DND-41 (cell line): ENCODE data around the gene ENDOG.

Source experiments
- ATAC-seq: fragments of 200-7000 bp; cut with Tn5 transposase; 3 replicates; pipeline ENCODE4 v1.9.1; 2021; ENCODE audit warnings: low read depth; ENCODE audit not compliant: insufficient read depth
- DNase-seq: peaks from one replicate; pipeline ENCODE4 v3.0.0-alpha.2; 2020
- H2AFZ ChIP-seq: 2 replicates; pipeline ENCODE4 v1.6.0; 2012; ENCODE audit warnings: low read depth, low read length
- H3K27ac ChIP-seq: 2 replicates; pipeline ENCODE4 v1.5.1; 2012; ENCODE audit warnings: low read length, inconsistent platforms
- H3K27me3 ChIP-seq: fragments of 200-600 bp; sonication (generic); 2 replicates; pipeline ENCODE4 v1.6.0; 2012; ENCODE audit warnings: low read length, mild to moderate bottlenecking, inconsistent platforms; ENCODE audit not compliant: insufficient read depth, poor library complexity
- H3K36me3 ChIP-seq: 2 replicates; pipeline ENCODE4 v1.5.1; 2012; ENCODE audit warnings: low read length, inconsistent platforms; ENCODE audit not compliant: insufficient read depth
- H3K4me1 ChIP-seq: 2 replicates; pipeline ENCODE4 v1.5.1; 2012; ENCODE audit warnings: mild to moderate bottlenecking, low read length; ENCODE audit not compliant: insufficient read depth
- H3K4me2 ChIP-seq: 2 replicates; pipeline ENCODE4 v1.6.0; 2012; ENCODE audit warnings: mild to moderate bottlenecking, moderate library complexity, low read length, inconsistent platforms; ENCODE audit not compliant: insufficient read depth
- H3K4me3 ChIP-seq, 2 experiments: fragments of 200-600 bp in 1 of 2; shearing (Covaris generic) in 1 of 2; 2 replicates each; pipeline ENCODE4 v1.5.1; 2012 to 2016; ENCODE audit warnings: inconsistent platforms in 2 of 2, low read length in 2 of 2, mild to moderate bottlenecking in 2 of 2, low read depth in 1 of 2, moderate library complexity in 1 of 2
- H3K79me2 ChIP-seq: 2 replicates; pipeline ENCODE4 v1.6.0; 2012; ENCODE audit warnings: low read length, inconsistent platforms; ENCODE audit not compliant: insufficient read depth
- H3K9ac ChIP-seq: 2 replicates; pipeline ENCODE4 v1.6.0; 2012; ENCODE audit warnings: low read depth, mild to moderate bottlenecking, inconsistent platforms, low read length, moderate library complexity
- H3K9me3 ChIP-seq: 2 replicates; pipeline ENCODE4 v1.5.1; 2012; ENCODE audit warnings: low read length, moderate library complexity, mild to moderate bottlenecking, inconsistent platforms; ENCODE audit not compliant: insufficient read depth, severe bottlenecking
- H4K20me1 ChIP-seq: 2 replicates; pipeline ENCODE4 v1.6.0; 2012; ENCODE audit warnings: low read length; ENCODE audit not compliant: insufficient read depth
- EZH2 ChIP-seq: IDR thresholded peaks from 3 replicates; pipeline ENCODE4 v1.6.1; 2012; ENCODE audit warnings: borderline replicate concordance, low read depth, mild to moderate bottlenecking, moderate library complexity, low read length, inconsistent platforms; ENCODE audit not compliant: severe bottlenecking
- TF ChIP-seq, protein P1 (sequence below): IDR thresholded peaks from 2 replicates; pipeline ENCODE4 v1.5.1; 2012; ENCODE audit warnings: borderline replicate concordance, low read length, moderate library complexity, mild to moderate bottlenecking; ENCODE audit not compliant: poor library complexity, severe bottlenecking; ENCODE audit errors: extremely low read depth

The ENDOG gene

DNA sequence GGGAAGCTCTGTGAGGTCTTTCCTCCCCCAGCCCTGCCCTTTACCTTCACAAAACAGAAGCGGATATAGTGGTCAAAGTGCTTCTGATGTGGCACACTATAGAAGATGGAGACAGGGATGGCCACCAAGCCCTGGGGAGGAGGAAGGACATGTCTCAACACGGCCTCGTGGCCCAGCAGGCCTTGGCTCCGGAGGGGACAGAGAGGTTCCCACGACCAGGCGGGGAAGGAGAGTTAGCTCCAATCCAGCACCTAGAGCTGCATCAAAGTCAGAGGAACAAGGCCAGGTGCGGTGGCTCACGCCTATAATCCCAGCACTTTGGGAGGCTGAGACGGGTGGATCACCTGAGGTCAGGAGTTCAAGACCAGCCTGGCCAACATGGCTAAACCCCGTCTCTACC lies 15.4 kb downstream of the ENDOG start:
- no peak for DNase-seq
- TF ChIP-seq, protein P1, sequence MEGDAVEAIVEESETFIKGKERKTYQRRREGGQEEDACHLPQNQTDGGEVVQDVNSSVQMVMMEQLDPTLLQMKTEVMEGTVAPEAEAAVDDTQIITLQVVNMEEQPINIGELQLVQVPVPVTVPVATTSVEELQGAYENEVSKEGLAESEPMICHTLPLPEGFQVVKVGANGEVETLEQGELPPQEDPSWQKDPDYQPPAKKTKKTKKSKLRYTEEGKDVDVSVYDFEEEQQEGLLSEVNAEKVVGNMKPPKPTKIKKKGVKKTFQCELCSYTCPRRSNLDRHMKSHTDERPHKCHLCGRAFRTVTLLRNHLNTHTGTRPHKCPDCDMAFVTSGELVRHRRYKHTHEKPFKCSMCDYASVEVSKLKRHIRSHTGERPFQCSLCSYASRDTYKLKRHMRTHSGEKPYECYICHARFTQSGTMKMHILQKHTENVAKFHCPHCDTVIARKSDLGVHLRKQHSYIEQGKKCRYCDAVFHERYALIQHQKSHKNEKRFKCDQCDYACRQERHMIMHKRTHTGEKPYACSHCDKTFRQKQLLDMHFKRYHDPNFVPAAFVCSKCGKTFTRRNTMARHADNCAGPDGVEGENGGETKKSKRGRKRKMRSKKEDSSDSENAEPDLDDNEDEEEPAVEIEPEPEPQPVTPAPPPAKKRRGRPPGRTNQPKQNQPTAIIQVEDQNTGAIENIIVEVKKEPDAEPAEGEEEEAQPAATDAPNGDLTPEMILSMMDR: no peak
- TF ChIP-seq EZH2: no peak
- ATAC-seq: no peak
- peaks cover 15% of the 10 kb centered on the region for H3K36me3 ChIP-seq
- no peak overlapping the region for H3K4me3 ChIP-seq
- H3K79me2 ChIP-seq: peaks cover 8% of the 10 kb centered on the region
- H3K27me3 ChIP-seq: no peaks in the 10 kb centered on the region
- H3K4me1 ChIP-seq: peaks cover 13% of the 10 kb centered on the region
- H4K20me1 ChIP-seq: no peaks in the 10 kb centered on the region
- H3K27ac ChIP-seq: no peak overlapping the region
- no peak overlapping the region for H2AFZ ChIP-seq
- H3K9me3 ChIP-seq: no peaks in the 10 kb centered on the region
- H3K4me2 ChIP-seq: no peak overlapping the region
- no peak overlapping the region for H3K9ac ChIP-seq

DNA sequence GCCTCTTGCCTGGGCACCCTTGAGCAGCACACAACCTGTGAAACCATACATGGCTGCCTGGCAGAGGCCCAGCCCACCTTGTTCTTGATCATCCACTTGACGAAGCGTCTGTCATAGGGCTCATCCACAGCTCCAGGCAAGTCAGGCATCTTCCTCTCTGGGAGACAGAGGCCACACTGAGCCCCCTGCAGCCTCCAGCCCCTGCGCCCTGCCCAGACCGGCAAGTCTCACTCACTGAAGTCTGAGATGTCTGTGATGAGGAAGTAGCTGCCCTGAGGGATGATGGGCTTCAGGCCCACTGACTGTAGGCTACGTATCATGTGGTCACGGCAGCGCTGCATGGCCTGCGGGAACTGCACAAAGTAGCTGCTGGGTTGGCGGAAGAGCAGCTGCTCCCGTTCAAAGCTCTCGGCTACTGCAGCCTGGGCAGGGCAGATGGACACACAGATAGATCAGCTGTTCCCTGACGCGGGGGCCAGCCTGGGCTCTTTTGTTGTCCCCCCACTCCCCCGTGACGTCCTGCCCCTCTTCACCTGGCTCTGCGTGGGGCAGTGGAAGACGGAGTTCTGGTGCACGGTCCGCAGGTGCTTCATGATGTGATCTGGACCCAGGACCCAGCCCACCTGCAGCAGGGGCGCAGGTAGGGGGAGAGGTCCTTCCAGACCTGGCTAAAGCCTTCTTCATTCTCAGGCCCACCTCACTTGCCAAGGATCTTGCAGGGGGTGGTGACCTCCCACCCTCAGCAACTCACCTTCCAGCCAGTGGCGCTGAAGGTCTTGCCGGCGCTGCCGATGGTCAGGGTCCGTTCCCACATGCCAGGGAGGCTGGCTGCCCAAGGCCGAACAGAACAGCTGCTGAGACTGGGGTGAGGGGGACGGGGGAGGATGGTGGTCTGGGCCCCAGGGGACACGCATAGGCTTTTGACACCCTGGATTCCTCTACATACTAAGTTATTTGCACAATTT lies 17.2 kb downstream of the ENDOG start:
- H3K36me3 ChIP-seq: peaks cover 15% of the 10 kb centered on the region; the same call in 1 of the 2 replicates
- no peaks in the 10 kb centered on the region for H4K20me1 ChIP-seq

DNA sequence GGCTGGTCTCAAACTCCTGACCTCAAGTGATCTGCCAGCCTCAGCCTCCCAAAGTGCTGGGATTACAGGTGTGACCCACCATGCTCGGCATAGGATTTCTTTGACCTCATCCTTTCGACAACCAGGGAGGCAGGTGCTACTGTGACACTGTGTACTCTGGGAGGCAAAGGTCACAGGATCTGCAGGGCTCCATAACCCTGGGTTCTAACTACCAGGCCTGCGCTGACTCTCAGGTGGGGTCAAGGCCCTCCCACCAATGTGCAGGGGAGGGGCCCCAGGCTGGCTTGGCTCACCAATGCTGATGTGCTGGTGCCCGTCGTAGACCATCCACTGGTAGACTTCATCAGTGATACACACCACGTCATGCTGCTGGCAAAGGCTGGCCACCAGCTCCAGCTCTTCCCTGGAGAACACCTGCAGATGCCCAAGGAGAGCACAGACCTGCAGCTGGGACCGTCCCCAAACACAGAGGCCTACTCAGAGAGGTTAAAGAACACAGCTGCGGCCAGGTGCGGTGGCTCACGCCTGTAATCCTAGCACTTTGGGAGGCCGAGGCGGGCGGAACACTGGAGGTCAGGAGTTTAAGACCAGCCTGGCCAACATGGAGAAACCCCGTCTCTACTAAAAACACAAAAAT lies 18.3 kb downstream of the ENDOG start:
- Histone ChIP-seq H3K9me3 (no peaks in the 10 kb centered on the region), H3K79me2 (no peaks in the 10 kb centered on the region), H3K9ac (no peak overlapping the region), H3K4me1 (no peaks in the 10 kb centered on the region), H3K27ac (no peak overlapping the region), H4K20me1 (no peaks in the 10 kb centered on the region), H3K36me3 (peaks cover 15% of the 10 kb centered on the region; the same call in 1 of the 2 replicates), H2AFZ (no peak overlapping the region), H3K4me3 (no peak overlapping the region), H3K4me2 (no peak overlapping the region), H3K27me3 (no peaks in the 10 kb centered on the region)
- no peak for TF ChIP-seq EZH2
- TF ChIP-seq, protein P1: no peak
- no peak for ATAC-seq
- no peak for DNase-seq

More for the DNA sequence above, 17.2 kb downstream of the ENDOG start:
- H3K4me1 ChIP-seq: peaks cover 1% of the 10 kb centered on the region; the same call in 1 of the 2 replicates
- H2AFZ ChIP-seq: no peak overlapping the region
- H3K9me3 ChIP-seq: no peaks in the 10 kb centered on the region
- H3K79me2 ChIP-seq: no peaks in the 10 kb centered on the region
- TF ChIP-seq, protein P1: no peak
- TF ChIP-seq EZH2: no peak
- no peak overlapping the region for H3K4me2 ChIP-seq
- no peak overlapping the region for H3K4me3 ChIP-seq
- no peak overlapping the region for H3K9ac ChIP-seq
- ATAC-seq (no peak), DNase-seq (no peak)
- no peaks in the 10 kb centered on the region for H3K27me3 ChIP-seq
- H3K27ac ChIP-seq: no peak overlapping the region
